GM12873 (cell line): ENCODE data around the gene MAST4.

ENCODE experiments used
- CTCF ChIP-seq: IDR thresholded peaks from 2 replicates; pipeline ENCODE4 v1.5.1; 2012; ENCODE audit warnings: low read depth, mild to moderate bottlenecking, moderate library complexity, low read length, control low read depth; ENCODE audit not compliant: insufficient read depth; ENCODE audit errors: missing control alignments

The MAST4 gene

GRCh38 chr5:67144183-67144639, 548.0 kb downstream of the MAST4 start:
- no peak for TF ChIP-seq CTCF

- TF ChIP-seq CTCF: no peak
These were observed 550.4 kb downstream of the MAST4 start for GRCh38 chr5:67146574-67146973.

GRCh38 chr5:67146981-67147380, 550.8 kb downstream of the MAST4 start:
- TF ChIP-seq CTCF: no peak

DNA sequence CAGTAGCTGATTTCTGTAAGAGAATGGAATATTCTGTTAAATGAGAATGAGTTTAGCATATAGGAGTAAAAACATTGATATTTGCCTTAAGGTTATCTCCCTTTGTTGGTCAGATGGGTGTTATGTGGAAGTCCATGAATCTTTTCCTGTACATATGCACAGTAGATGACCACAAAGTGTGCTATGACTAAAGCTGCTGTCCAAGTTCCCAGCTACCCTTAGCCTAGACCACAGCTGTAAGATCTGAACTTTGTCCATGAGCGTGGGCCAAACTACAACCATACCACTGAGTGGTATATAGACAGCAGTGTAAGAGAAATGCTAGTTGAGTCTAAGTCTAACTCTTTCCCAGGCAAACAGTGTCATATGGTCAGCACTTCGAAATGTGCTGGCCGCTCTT, 551.6 kb downstream of the MAST4 start:
- TF ChIP-seq CTCF: no peak

DNA sequence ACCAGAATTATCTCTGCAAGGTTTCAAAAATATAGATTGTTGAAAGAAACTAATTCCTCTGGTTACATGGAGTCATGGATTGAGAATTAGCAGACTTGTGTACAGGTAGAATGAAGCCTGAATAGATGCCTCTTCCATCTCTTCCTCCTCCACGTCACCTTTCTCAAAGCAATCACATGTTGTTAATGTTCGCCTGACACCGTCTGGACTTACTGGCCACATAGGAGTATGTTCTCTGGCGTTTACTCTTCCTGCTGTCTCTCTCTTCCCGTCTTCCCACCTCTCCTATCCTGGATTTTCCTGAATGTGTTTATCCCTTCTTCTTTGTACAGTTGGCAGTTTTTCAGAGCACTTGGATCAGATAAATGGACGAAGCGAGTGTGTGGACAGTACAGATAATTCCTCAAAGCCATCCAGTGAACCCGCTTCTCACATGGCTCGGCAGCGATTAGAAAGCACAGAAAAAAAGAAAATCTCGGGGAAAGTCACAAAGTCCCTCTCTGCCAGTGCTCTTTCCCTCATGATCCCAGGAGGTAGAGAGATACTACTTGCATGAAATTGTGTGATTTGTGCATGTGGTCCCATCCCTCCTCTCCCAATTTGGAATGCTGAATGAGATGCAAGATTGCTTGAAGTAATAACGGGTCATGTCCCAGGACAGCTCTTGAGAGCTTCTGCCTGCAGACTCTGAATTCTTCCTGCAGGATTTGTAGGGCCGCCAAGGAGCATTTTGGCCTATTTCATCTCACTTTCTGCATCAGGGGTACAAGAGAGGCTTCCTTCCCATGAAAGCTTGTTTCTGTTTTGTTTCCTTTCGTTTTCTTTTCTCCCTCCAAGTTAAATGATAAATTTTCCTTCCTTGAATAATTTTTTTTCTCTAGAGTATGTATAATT, 553.1 kb downstream of the MAST4 start:
- TF ChIP-seq CTCF: no peak

- peak; percentile 21 for TF ChIP-seq CTCF
These were observed 553.8 kb downstream of the MAST4 start for GRCh38 chr5:67149951-67150523.

DNA sequence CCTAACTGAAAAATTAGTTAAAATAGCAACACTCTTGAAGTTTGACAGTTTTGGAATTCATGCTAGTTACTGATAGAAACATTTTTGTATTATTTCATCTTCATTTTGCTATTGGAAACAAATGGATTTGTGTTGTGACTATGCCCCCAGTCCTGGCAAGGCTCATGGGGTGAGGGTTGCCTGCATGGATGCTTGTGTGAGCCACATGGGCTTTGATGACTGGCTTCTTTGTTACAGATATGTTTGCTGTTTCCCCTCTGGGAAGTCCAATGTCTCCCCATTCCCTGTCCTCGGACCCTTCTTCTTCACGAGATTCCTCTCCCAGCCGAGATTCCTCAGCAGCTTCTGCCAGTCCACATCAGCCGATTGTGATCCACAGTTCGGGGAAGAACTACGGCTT, 556.2 kb downstream of the MAST4 start:
- TF ChIP-seq CTCF: no peak
